Sigmoid colon (tissue), 7 donors: ENCODE results near the gene IFT25. TPM values are rescaled to one million over a fixed set of nuclear protein-coding genes. Genes with fewer than 3 reads are reported as not detected.

Experiments used
- DNase-seq: peaks from one replicate; pipeline ENCODE4 v3.0.0-alpha.2; 2019
- H3K27ac ChIP-seq, 4 donors: fragments of 200-600 bp; sonication (generic); one replicate each; pipeline ENCODE4 v1.5.1; 2016 to 2019; ENCODE audit warnings: mild to moderate bottlenecking in 1 of 4
- H3K27me3 ChIP-seq, 3 donors: fragments of 200-600 bp; sonication (generic); one replicate each; pipeline ENCODE4 v1.5.1; 2019; ENCODE audit warnings: mild to moderate bottlenecking in 1 of 3
- H3K36me3 ChIP-seq, 4 donors: fragments of 200-600 bp; sonication (generic); one replicate each; pipeline ENCODE4 v1.5.1; 2016 to 2019
- H3K4me1 ChIP-seq, 4 donors: fragments of 200-600 bp; sonication (generic); one replicate each; pipeline ENCODE4 v1.5.1; 2017 to 2019
- H3K4me3 ChIP-seq, 4 donors: fragments of 200-600 bp; sonication (generic); one replicate each; pipeline ENCODE4 v1.5.1; 2017 to 2019; ENCODE audit warnings: mild to moderate bottlenecking in 2 of 4, moderate library complexity in 1 of 4
- H3K9me3 ChIP-seq, 4 donors: fragments of 200-600 bp in 3 of 4; sonication (generic) in 3 of 4; one replicate each; pipeline versions ENCODE4 v1.5.1 to v1.6.1; 2013 to 2019
- EP300 ChIP-seq, 4 donors: sonication (generic); formaldehyde crosslinking; IDR thresholded peaks; one replicate each; pipeline ENCODE4 v1.6.1; 2017; ENCODE audit warnings: antibody characterized with exemption in 4 of 4
- POLR2A ChIP-seq, 2 donors: fragments of 450-650 bp; IDR thresholded peaks; one replicate each; pipeline ENCODE4 v1.6.1; 2016; ENCODE audit warnings: antibody characterized with exemption in 2 of 2, mild to moderate bottlenecking in 2 of 2, moderate library complexity in 2 of 2
- POLR2AphosphoS5 ChIP-seq, 4 donors: sonication (generic); formaldehyde crosslinking; IDR thresholded peaks; one replicate each; pipeline ENCODE4 v1.6.1; 2017; ENCODE audit warnings: antibody characterized with exemption in 4 of 4
- WGBS, 2 donors: extraction: QIAGEN DNeasy Blood & Tissue Kit; methylation state at CpG; one replicate each; pipeline ENCODE4 v1.1.7; 2013; 5-methylcytosine and 5-hydroxymethylcytosine counted together
- intact Hi-C: fragments of 100-400 bp; cut with DNase I; formaldehyde crosslinking; loops from one replicate; pipeline ENCODE4 v1.15.1; 2023
- polyA plus RNA-seq, 3 donors: library from polyadenylated mRNA; stranded (reverse); fragments of 200-250 nt; gene quantifications; one replicate each; pipeline ENCODE4 v1.2.3, GENCODE V29; 2013
- total RNA-seq, 4 donors: library from RNA; depleted of rRNA; stranded (reverse); fragments of >200 nt; gene quantifications; one replicate each; pipeline ENCODE4 v1.1.0, GENCODE V29; 2016
- TF ChIP-seq, protein P1 (sequence below), 4 experiments: fragments of 450-650 bp in 3 of 4; fragments of 200-600 bp in 1 of 4; IDR thresholded peaks; one replicate each; pipeline ENCODE4 v1.5.1; 2016 to 2019; ENCODE audit warnings: antibody characterized with exemption in 4 of 4, mild to moderate bottlenecking in 3 of 4, moderate library complexity in 2 of 4
- donor health status: healthy with polysubstance abuse.
- donor health status: Bipolar disorder and iron deficiency.
- donor health status: healthy.

Gene IFT25
- total and polyA plus RNA-seq, 7 donors: 16.1 to 33.9 (median 25.0) TPM

DNA sequence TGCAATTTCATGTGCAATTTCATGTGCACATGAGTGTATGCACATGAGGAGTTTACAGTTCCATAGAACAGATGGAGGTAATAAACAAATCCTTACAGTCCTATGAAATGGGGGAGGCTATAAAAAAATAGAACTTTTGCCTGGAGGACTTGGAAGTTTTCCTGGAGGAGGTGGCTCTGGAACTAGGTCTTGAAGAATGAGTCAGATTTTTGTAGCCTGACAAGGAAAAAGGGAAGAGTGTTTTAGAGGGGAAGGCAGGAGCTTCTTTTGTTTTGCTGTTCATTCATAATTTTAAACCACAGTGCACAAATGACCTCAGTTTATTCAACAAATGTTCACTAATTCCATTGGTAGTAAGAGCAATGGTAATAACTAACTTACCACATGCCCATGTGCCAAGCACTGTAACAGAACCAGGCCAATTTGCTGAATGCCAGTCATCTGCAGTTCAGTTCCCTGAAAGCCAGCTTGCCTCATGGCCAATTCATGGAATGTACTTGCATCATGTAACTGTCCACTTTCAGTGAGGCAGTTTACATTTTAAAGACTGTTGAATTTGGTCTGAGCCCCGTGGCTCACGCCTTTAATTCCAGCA, 48.8 kb downstream of the IFT25 start:
- peak overlapping the region; percentile 56 to 65 (median 60) for H3K27ac ChIP-seq
- intact Hi-C loops: loop anchor here (5.0 kb wide), 1 partner anchor 156 kb away; the partner anchor contains the start of genes TCEANC2 and TMEM59
- no peak for DNase-seq

DNA sequence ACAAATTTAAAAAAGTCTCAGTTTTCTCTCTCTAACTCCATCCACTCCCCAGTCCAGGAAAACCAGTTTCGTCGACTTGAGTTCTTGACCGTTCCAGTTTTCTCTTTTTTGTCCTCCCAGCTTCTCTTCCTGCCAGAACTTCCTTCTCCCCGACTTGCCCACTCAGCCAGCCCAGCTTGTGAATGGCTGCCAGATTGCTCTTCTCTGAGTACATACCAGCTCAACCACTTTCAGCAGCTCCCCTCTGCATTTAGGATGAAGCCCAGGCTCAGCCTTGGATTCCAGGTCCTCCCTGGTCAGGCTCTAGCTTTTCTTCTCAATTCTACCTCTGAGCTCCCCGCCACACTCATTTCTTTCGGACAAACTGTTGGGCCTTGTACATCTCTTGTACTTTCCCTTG, 50.1 kb downstream of the IFT25 start:
- Histone ChIP-seq H3K4me3 (no peak overlapping the region), H3K4me1 (peaks cover 0 to 48% (median 39%) of the 10 kb centered on the region in 4 donors), H3K27me3 (no peaks in the 10 kb centered on the region), H3K36me3 (no peaks in the 10 kb centered on the region), H3K9me3 (no peaks in the 10 kb centered on the region), H3K27ac (no peak overlapping the region)
- TF ChIP-seq, protein P1, sequence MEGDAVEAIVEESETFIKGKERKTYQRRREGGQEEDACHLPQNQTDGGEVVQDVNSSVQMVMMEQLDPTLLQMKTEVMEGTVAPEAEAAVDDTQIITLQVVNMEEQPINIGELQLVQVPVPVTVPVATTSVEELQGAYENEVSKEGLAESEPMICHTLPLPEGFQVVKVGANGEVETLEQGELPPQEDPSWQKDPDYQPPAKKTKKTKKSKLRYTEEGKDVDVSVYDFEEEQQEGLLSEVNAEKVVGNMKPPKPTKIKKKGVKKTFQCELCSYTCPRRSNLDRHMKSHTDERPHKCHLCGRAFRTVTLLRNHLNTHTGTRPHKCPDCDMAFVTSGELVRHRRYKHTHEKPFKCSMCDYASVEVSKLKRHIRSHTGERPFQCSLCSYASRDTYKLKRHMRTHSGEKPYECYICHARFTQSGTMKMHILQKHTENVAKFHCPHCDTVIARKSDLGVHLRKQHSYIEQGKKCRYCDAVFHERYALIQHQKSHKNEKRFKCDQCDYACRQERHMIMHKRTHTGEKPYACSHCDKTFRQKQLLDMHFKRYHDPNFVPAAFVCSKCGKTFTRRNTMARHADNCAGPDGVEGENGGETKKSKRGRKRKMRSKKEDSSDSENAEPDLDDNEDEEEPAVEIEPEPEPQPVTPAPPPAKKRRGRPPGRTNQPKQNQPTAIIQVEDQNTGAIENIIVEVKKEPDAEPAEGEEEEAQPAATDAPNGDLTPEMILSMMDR (IDR thresholded peaks at IDR 0.05): no peak
- no peak for TF ChIP-seq POLR2A (IDR thresholded peaks at IDR 0.05)
- no peak for TF ChIP-seq POLR2AphosphoS5 (IDR thresholded peaks at IDR 0.05)
- TF ChIP-seq EP300 (IDR thresholded peaks at IDR 0.05): no peak
- 71 to 88% methylated on average over 6 of the region's 6 CpGs for WGBS, 2 donors
- DNase-seq: no peak
- intact Hi-C loops: loop anchor here (5.0 kb wide), 1 partner anchor 157 kb away; the partner anchor contains the start of genes TCEANC2 and TMEM59

More for the DNA sequence above, 48.8 kb downstream of the IFT25 start:
- TF ChIP-seq, protein P1 (IDR thresholded peaks at IDR 0.05): no peak
- no peak for TF ChIP-seq EP300 (IDR thresholded peaks at IDR 0.05)
- TF ChIP-seq POLR2A (IDR thresholded peaks at IDR 0.05): no peak
- TF ChIP-seq POLR2AphosphoS5 (IDR thresholded peaks at IDR 0.05): no peak
- H3K9me3 ChIP-seq: no peaks in the 10 kb centered on the region
- H3K27me3 ChIP-seq: no peaks in the 10 kb centered on the region
- no peak overlapping the region for H3K4me3 ChIP-seq
- peaks cover 0 to 46% (median 35%) of the 10 kb centered on the region in 4 donors for H3K4me1 ChIP-seq
- H3K36me3 ChIP-seq: no peaks in the 10 kb centered on the region
- 70 to 72% methylated on average over 2 of the region's 2 CpGs for WGBS, 2 donors

DNA sequence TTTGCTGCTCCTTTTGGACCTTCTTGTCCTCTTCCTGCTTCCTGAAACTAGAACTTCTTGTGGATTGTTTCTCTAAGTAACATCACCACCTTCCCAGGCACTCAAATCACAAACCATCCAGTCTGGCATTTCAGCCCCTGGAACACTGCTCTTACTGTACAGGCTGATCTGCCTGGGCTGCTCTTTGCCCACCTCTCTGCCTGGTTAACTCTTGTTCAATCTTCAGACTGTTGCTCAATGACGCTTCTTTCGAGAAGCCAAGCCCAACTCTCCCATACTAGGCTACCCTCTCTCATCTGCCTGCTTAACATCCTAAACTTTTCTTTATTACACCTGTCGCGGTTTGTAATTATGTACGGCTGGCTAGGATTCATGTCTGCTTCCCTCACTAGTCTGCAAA, 50.9 kb downstream of the IFT25 start:
- no peak overlapping the region for H3K4me3 ChIP-seq
- WGBS, 2 donors: 79 to 94% methylated on average over 5 of the region's 5 CpGs

GRCh38 chr1:53893999-53894636, 51.4 kb downstream of the IFT25 start, which contains the start of gene DIO1:
Gene DIO1 (plus strand): TSS chr1:53894187. CDS start chr1:53894211, 24 bp downstream.
- no peaks in the 10 kb centered on the region for H3K36me3 ChIP-seq
- TF ChIP-seq, protein P1 (IDR thresholded peaks at IDR 0.05): no peak
- no peak for TF ChIP-seq EP300 (IDR thresholded peaks at IDR 0.05)
- TF ChIP-seq POLR2AphosphoS5 (IDR thresholded peaks at IDR 0.05): no peak
- no peak for TF ChIP-seq POLR2A (IDR thresholded peaks at IDR 0.05)
- no peak within 1 kb of the TSS for H3K4me3 ChIP-seq
- H3K27ac ChIP-seq: no peak within 1 kb of the TSS
- H3K9me3 ChIP-seq: no peaks in the 10 kb centered on the region
- H3K4me1 ChIP-seq: peaks cover 0 to 49% (median 37%) of the 10 kb centered on the region in 4 donors
- WGBS, 2 donors: 72 to 82% methylated on average over 14 of the region's 14 CpGs
- intact Hi-C loops: no loop called here
- no peak for DNase-seq
- no peaks in the 10 kb centered on the region for H3K27me3 ChIP-seq

More for the DNA sequence above, 50.9 kb downstream of the IFT25 start:
- Histone ChIP-seq H3K4me1 (peaks cover 0 to 51% (median 41%) of the 10 kb centered on the region in 4 donors), H3K36me3 (no peaks in the 10 kb centered on the region), H3K27me3 (no peaks in the 10 kb centered on the region), H3K9me3 (no peaks in the 10 kb centered on the region), H3K27ac (no peak overlapping the region)
- no peak for TF ChIP-seq POLR2A (IDR thresholded peaks at IDR 0.05)
- TF ChIP-seq POLR2AphosphoS5 (IDR thresholded peaks at IDR 0.05): no peak
- TF ChIP-seq EP300 (IDR thresholded peaks at IDR 0.05): no peak
- TF ChIP-seq, protein P1 (IDR thresholded peaks at IDR 0.05): no peak
- DNase-seq: no peak
- intact Hi-C loops: loop anchor here (5.0 kb wide), 1 partner anchor 158 kb away; the partner anchor contains the start of genes TCEANC2 and TMEM59
